ENCODE measurements around the gene PPIL1. TPM values are rescaled to one million over a fixed set of nuclear protein-coding genes. Genes with fewer than 3 reads are reported as not detected.

Gene PPIL1
- total and polyA plus RNA-seq, 2 experiments from 2014 or later = 51.7 to 53.0 TPM

DNA sequence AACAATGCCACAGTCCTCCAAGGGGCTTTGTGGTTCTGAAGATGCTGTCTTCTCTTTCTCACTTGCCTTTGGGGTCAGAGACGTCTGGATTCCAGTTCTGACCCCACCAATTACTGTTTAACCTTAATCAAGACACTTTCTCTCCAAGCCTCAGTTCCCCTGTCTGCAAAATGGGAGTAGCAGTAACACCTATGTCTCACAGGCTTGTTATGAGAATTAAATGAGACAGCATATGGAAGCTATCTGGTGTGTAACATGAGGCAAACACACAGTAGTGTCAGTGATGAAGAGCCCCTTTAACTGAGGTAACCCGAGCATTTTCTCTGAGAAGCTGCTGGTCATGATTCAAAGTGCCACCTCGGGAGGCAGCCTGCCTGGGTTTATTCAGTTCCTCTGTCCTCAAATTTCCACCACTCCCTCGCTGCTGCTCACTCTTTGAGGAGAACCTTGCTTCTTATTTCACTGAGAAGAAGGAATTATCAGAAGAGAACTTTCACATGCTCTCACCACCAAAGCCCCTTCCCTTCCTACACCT is 11.7 kb downstream of the PPIL1 start:
- Histone ChIP-seq H4K20me1 (ENCODE audit: insufficient read depth, poor library complexity, severe bottlenecking) (no peaks in the 10 kb centered on the region), H3K27ac (no peak overlapping the region), H3K4me1 (ENCODE audit: insufficient read depth) (no peaks in the 10 kb centered on the region), H3K27me3 (no peaks in the 10 kb centered on the region), H3K36me3 (replicated peaks; ENCODE audit: insufficient read depth, low read depth) (no peaks in the 10 kb centered on the region), H3K9me3 (ENCODE audit: low read depth) (no peaks in the 10 kb centered on the region), H3K4me3 (no peak overlapping the region), H3K79me2 (peaks cover 56% of the 10 kb centered on the region), H3K9me2 (replicated peaks; ENCODE audit: insufficient read depth) (no peaks in the 10 kb centered on the region), H2AFZ (no peak overlapping the region), H3K4me2 (no peak overlapping the region)
- no peak for DNase-seq (ENCODE audit: low spot score)
- WGBS (ENCODE audit: low lambda C conversion rate, missing lambda C conversion rate) = 87% methylated on average over 4 of the region's 4 CpGs
- TF ChIP-seq EZH2 (IDR thresholded peaks at IDR 0.05; ENCODE audit: borderline replicate concordance) = no peak

GRCh38 chr6:36862164-36862847 is 12.3 kb downstream of the PPIL1 start:
- Histone ChIP-seq H3K9me2 (replicated peaks; ENCODE audit: insufficient read depth) (no peaks in the 10 kb centered on the region), H3K27ac (no peak overlapping the region), H4K20me1 (ENCODE audit: insufficient read depth, poor library complexity, severe bottlenecking) (no peaks in the 10 kb centered on the region), H3K79me2 (peaks cover 53% of the 10 kb centered on the region), H3K9me3 (ENCODE audit: low read depth) (no peaks in the 10 kb centered on the region), H3K4me2 (no peak overlapping the region), H3K4me1 (ENCODE audit: insufficient read depth) (no peaks in the 10 kb centered on the region), H2AFZ (no peak overlapping the region), H3K4me3 (no peak overlapping the region), H3K36me3 (replicated peaks; ENCODE audit: insufficient read depth, low read depth) (no peaks in the 10 kb centered on the region), H3K27me3 (no peaks in the 10 kb centered on the region)
- TF ChIP-seq CTCF (IDR thresholded peaks at IDR 0.05; ENCODE audit: poor library complexity) = no peak
- no peak for TF ChIP-seq EZH2phosphoT487 (IDR thresholded peaks at IDR 0.05; ENCODE audit: low read depth, severe bottlenecking, unreplicated experiment)
- TF ChIP-seq EZH2 (IDR thresholded peaks at IDR 0.05; ENCODE audit: borderline replicate concordance) = no peak
- 87% methylated on average over 8 of the region's 8 CpGs for WGBS (ENCODE audit: low lambda C conversion rate, missing lambda C conversion rate)
- no peak for DNase-seq (ENCODE audit: low spot score)

DNA sequence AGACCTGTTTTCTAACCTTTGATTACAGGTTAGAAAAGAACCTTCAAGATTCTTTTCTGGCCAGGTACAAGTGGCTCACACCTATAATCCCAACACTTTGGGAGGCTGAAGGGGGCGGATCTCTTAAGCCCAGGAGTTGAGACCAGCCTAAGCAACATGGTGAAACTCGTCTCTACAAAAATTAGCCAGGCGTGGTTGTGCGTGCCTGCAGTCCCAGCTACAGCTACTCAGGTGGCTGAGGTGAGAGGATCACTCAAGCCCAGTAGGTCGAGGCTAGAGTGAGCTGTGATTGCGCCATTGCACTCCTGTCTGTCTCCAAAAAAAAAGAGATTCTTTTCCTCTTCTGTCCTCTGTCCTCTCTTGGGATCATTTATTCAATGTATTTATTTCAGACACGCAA is 14.5 kb downstream of the PPIL1 start:
- H4K20me1 ChIP-seq (ENCODE audit: insufficient read depth, poor library complexity, severe bottlenecking) = no peaks in the 10 kb centered on the region

More for the DNA sequence above, 14.5 kb downstream of the PPIL1 start:
- Histone ChIP-seq H3K27me3 (no peaks in the 10 kb centered on the region), H3K4me1 (ENCODE audit: insufficient read depth) (no peaks in the 10 kb centered on the region), H3K27ac (no peak overlapping the region), H3K9me2 (replicated peaks; ENCODE audit: insufficient read depth) (no peaks in the 10 kb centered on the region), H3K9me3 (ENCODE audit: low read depth) (no peaks in the 10 kb centered on the region), H3K4me2 (no peak overlapping the region), H3K36me3 (replicated peaks; ENCODE audit: insufficient read depth, low read depth) (no peaks in the 10 kb centered on the region), H2AFZ (no peak overlapping the region), H3K79me2 (peaks cover 33% of the 10 kb centered on the region), H3K4me3 (no peak overlapping the region)
- WGBS (ENCODE audit: low lambda C conversion rate, missing lambda C conversion rate) = 95% methylated on average over 7 of the region's 7 CpGs
- no peak for DNase-seq (ENCODE audit: low spot score)
- TF ChIP-seq CTCF (IDR thresholded peaks at IDR 0.05; ENCODE audit: poor library complexity) = no peak
- no peak for TF ChIP-seq EZH2phosphoT487 (IDR thresholded peaks at IDR 0.05; ENCODE audit: low read depth, severe bottlenecking, unreplicated experiment)
- no peak for TF ChIP-seq EZH2 (IDR thresholded peaks at IDR 0.05; ENCODE audit: borderline replicate concordance)

All from hepatocyte (in vitro differentiated cells).